ENCODE results near the gene SLC35A4. TPM values are rescaled to one million over a fixed set of nuclear protein-coding genes. Genes with fewer than 3 reads are reported as not detected.

Gene SLC35A4
- total and polyA plus RNA-seq, 2 of the 8 experiments (the other 6 are each of a cell fraction or from before 2014, with no cell fraction given): 78.6 to 133 TPM

- POLR2A ChIA-PET (ENCODE audit: partially characterized antibody): interaction anchor here (0.6 to 14.4 kb wide), 4 partner anchors 14 to 99 kb away, joined by 3 to 191 read pairs (median 52); partner anchors contain the start of genes APBB3, IK, NDUFA2 and SLC35A4
- H3K4ac ChIP-seq (replicated peaks; ENCODE audit: insufficient read length, low read depth, low read length): no peak overlapping the region
- H2BK20ac ChIP-seq (ENCODE audit: low read length): no peak overlapping the region
- 96% methylated on average over 7 of the region's 10 CpGs; no CpG with 5 or more reads in 1 of the 2 experiments for WGBS, 2 experiments (ENCODE audit: extremely low coverage in 1 of 2, insufficient coverage in 1 of 2, insufficient read length in 1 of 2, insufficient replicate concordance in 2 of 2, low coverage in 1 of 2, low lambda C conversion rate in 2 of 2, missing lambda C conversion rate in 1 of 2)
- no peak overlapping the region for H3K23ac ChIP-seq (ENCODE audit: insufficient read length)
- H4K20me1 ChIP-seq (replicated peaks in 1 of 2; ENCODE audit: control insufficient read depth in 1 of 2, insufficient read depth in 2 of 2, low read length in 2 of 2): no peaks in the 10 kb centered on the region
- H2BK15ac ChIP-seq (ENCODE audit: low read length): no peak overlapping the region
- peaks cover 0 to 18% (median 6%) of the 10 kb centered on the region in 4 experiments; a peak in 4 of 7 replicates for H3K4me1 ChIP-seq (replicated peaks in 1 of 4; ENCODE audit: control insufficient read depth in 3 of 4, insufficient read depth in 4 of 4, low read length in 3 of 4)
- no peak overlapping the region for H4K5ac ChIP-seq (ENCODE audit: insufficient read length, low read depth, low read length)
- H2AK5ac ChIP-seq (ENCODE audit: low read depth, low read length): no peak overlapping the region
- H3K14ac ChIP-seq (ENCODE audit: insufficient read length): no peak overlapping the region
- CTCF ChIA-PET (ENCODE audit: partially characterized antibody): interaction anchor here (0.9 to 1.3 kb wide), 3 partner anchors 89 to 187 kb away, joined by 3 to 5 read pairs (median 4); no protein-coding TSS in a partner anchor
- no peak overlapping the region for H2BK5ac ChIP-seq (ENCODE audit: low read depth, low read length)
- FAIRE-seq: no peak
- no peak for TF ChIP-seq POU5F1 (IDR thresholded peaks at IDR 0.05; ENCODE audit: low read depth, low read length)
- no peak overlapping the region for H3K4me3 ChIP-seq (ENCODE audit: extremely low read depth in 1 of 4, insufficient read depth in 2 of 4, low read depth in 3 of 4, low read length in 4 of 4)
- peak in 1 of 2 experiments; percentile 17 for DNase-seq (ENCODE audit: low read depth in 1 of 2, low spot score in 2 of 2)
- no peak overlapping the region for H4K91ac ChIP-seq (replicated peaks; ENCODE audit: insufficient read length, low read length)
- no peak overlapping the region for H3K18ac ChIP-seq (ENCODE audit: extremely low read depth, low read length)
- no peak overlapping the region for H2BK12ac ChIP-seq (ENCODE audit: low read depth, low read length)
- no peak overlapping the region for H2AFZ ChIP-seq (ENCODE audit: low read length)
- H3K79me1 ChIP-seq (ENCODE audit: low read depth, low read length): no peaks in the 10 kb centered on the region
- no peaks in the 10 kb centered on the region for H3K27me3 ChIP-seq (replicated peaks in 1 of 4; ENCODE audit: control insufficient read depth in 3 of 4, extremely low read depth in 1 of 4, insufficient read depth in 3 of 4, low read length in 3 of 4)
- no peak overlapping the region for H4K8ac ChIP-seq (ENCODE audit: extremely low read depth, insufficient read depth, low read length)
- no peaks in the 10 kb centered on the region for H3K79me2 ChIP-seq (ENCODE audit: control insufficient read depth in 1 of 2, insufficient read depth in 2 of 2, low read length in 2 of 2)
- H3K9me3 ChIP-seq (ENCODE audit: insufficient read depth in 2 of 2, low read depth in 1 of 2, low read length in 1 of 2): no peaks in the 10 kb centered on the region
- peaks cover 6% of the 10 kb centered on the region for H3K23me2 ChIP-seq (ENCODE audit: low read depth, low read length)
- no peak overlapping the region for H3K9ac ChIP-seq (replicated peaks in 1 of 4; ENCODE audit: extremely low read depth in 1 of 4, low read depth in 3 of 4, low read length in 3 of 4)
- H3K56ac ChIP-seq (replicated peaks; ENCODE audit: insufficient read length, low read depth, low read length): no peak overlapping the region
- peaks cover 13 to 41% (median 29%) of the 10 kb centered on the region in 4 experiments for H3K36me3 ChIP-seq (ENCODE audit: control insufficient read depth in 2 of 4, insufficient read depth in 4 of 4, low read length in 3 of 4)
- H3K4me2 ChIP-seq (ENCODE audit: insufficient read depth in 1 of 2, low read depth in 2 of 2, low read length in 2 of 2): no peak overlapping the region
- H2BK120ac ChIP-seq (replicated peaks; ENCODE audit: low read depth, low read length): no peak overlapping the region
- no peak overlapping the region for H3K27ac ChIP-seq (ENCODE audit: low read depth, low read length)
Observed at GRCh38 chr5:140545606-140546005, 19.0 kb upstream of the SLC35A4 start.
